MM.1S (cell line): ENCODE measurements around the gene PPARGC1A.

Source experiments
- DNase-seq: peaks from one replicate; pipeline ENCODE4 v3.0.0-alpha.2; 2015
- H2AFZ ChIP-seq: fragments of 300-600 bp; sonication (generic); 2 replicates; pipeline ENCODE4 v1.6.0; 2016; ENCODE audit warnings: antibody characterized with exemption, low read length
- H3F3A ChIP-seq: fragments of 300-600 bp; sonication (generic); 2 replicates; pipeline ENCODE4 v1.6.1; 2016; ENCODE audit warnings: mild to moderate bottlenecking, antibody characterized with exemption, low read length, moderate library complexity, mixed read lengths; ENCODE audit not compliant: insufficient read depth
- H3K27ac ChIP-seq: fragments of 300-600 bp; sonication (generic); 2 replicates; pipeline ENCODE4 v1.5.1; 2016; ENCODE audit warnings: mild to moderate bottlenecking, low read length
- H3K27me3 ChIP-seq: fragments of 300-600 bp; sonication (generic); replicated peaks from 2 replicates; pipeline ENCODE4 v1.6.0; 2016; ENCODE audit warnings: low read length; ENCODE audit not compliant: insufficient read depth
- H3K36me3 ChIP-seq: fragments of 300-600 bp; sonication (generic); replicated peaks from 2 replicates; pipeline ENCODE4 v1.6.1; 2016; ENCODE audit warnings: mild to moderate bottlenecking, low read length, mixed read lengths; ENCODE audit not compliant: insufficient read depth
- H3K4me1 ChIP-seq: fragments of 300-600 bp; sonication (generic); 2 replicates; pipeline ENCODE4 v1.6.1; 2016; ENCODE audit warnings: low read length, mixed read lengths
- H3K4me2 ChIP-seq: fragments of 300-600 bp; sonication (generic); 2 replicates; pipeline ENCODE4 v1.6.0; 2016; ENCODE audit warnings: low read depth, low read length
- H3K4me3 ChIP-seq: fragments of 300-600 bp; sonication (generic); 2 replicates; pipeline ENCODE4 v1.5.1; 2016; ENCODE audit warnings: low read length, mixed read lengths
- H3K79me2 ChIP-seq: fragments of 300-600 bp; sonication (generic); 2 replicates; pipeline ENCODE4 v1.6.1; 2016; ENCODE audit warnings: mixed run types, low read length, mixed read lengths
- H3K9ac ChIP-seq: fragments of 300-600 bp; sonication (generic); 2 replicates; pipeline ENCODE4 v1.6.1; 2016; ENCODE audit warnings: low read length, mixed read lengths
- H3K9me2 ChIP-seq: fragments of 300-600 bp; sonication (generic); replicated peaks from 2 replicates; pipeline ENCODE4 v1.6.1; 2016; ENCODE audit warnings: mild to moderate bottlenecking, low read length, mixed read lengths; ENCODE audit not compliant: insufficient read depth
- H3K9me3 ChIP-seq: fragments of 300-600 bp; sonication (generic); replicated peaks from 2 replicates; pipeline ENCODE4 v1.6.1; 2016; ENCODE audit warnings: mild to moderate bottlenecking, low read length, mixed read lengths; ENCODE audit not compliant: insufficient read depth
- H4K20me1 ChIP-seq: fragments of 300-600 bp; sonication (generic); 2 replicates; pipeline ENCODE4 v1.6.1; 2016; ENCODE audit warnings: mild to moderate bottlenecking, low read length, moderate library complexity, mixed read lengths; ENCODE audit not compliant: insufficient read depth
- CTCF ChIP-seq: fragments of 300-600 bp; sonication (generic); IDR thresholded peaks from 2 replicates; pipeline ENCODE4 v1.5.1; 2016; ENCODE audit warnings: antibody characterized with exemption, low read length, mixed read lengths
- EZH2 ChIP-seq: fragments of 300-600 bp; sonication (generic); optimal IDR thresholded peaks from 2 replicates; pipeline ENCODE3; 2017; ENCODE audit warnings: low read depth, mild to moderate bottlenecking, antibody characterized with exemption, low read length, mixed read lengths
- EZH2phosphoT487 ChIP-seq: fragments of 300-600 bp; sonication (generic); IDR thresholded peaks from 2 replicates; pipeline ENCODE4 v1.6.1; 2018; ENCODE audit warnings: antibody characterized with exemption, low read length

The PPARGC1A gene

GRCh38 chr4:23884261-23884660 lies 5.6 kb downstream of the PPARGC1A start:
- Histone ChIP-seq H3K4me3 (no peak overlapping the region), H3K9me2 (no peaks in the 10 kb centered on the region), H3K27me3 (no peaks in the 10 kb centered on the region), H3K9ac (no peak overlapping the region), H3F3A (no peaks in the 10 kb centered on the region), H4K20me1 (no peaks in the 10 kb centered on the region), H3K4me2 (no peak overlapping the region), H3K4me1 (peaks cover 17% of the 10 kb centered on the region), H3K27ac (no peak overlapping the region), H3K9me3 (no peaks in the 10 kb centered on the region), H3K79me2 (peaks cover 63% of the 10 kb centered on the region), H2AFZ (no peak overlapping the region), H3K36me3 (peaks cover 6% of the 10 kb centered on the region; the same call in 1 of the 2 replicates)
- no peak for DNase-seq
- no peak for TF ChIP-seq CTCF
- TF ChIP-seq EZH2: no peak
- no peak for TF ChIP-seq EZH2phosphoT487

GRCh38 chr4:23882976-23883531 lies 6.8 kb downstream of the PPARGC1A start:
- H3K27ac ChIP-seq: no peak overlapping the region

GRCh38 chr4:23881674-23882337 lies 8.0 kb downstream of the PPARGC1A start:
- Histone ChIP-seq H3K4me3 (no peak overlapping the region), H3F3A (no peaks in the 10 kb centered on the region), H3K9me2 (no peaks in the 10 kb centered on the region), H2AFZ (peak overlapping the region; percentile 5; the same call in 1 of the 2 replicates), H3K9ac (no peak overlapping the region), H3K4me2 (peak overlapping the region; percentile 33), H3K27ac (peak overlapping the region; percentile 17; the same call in 1 of the 2 replicates), H4K20me1 (no peaks in the 10 kb centered on the region), H3K9me3 (no peaks in the 10 kb centered on the region), H3K36me3 (peaks cover 6% of the 10 kb centered on the region; the same call in 1 of the 2 replicates), H3K4me1 (peaks cover 10% of the 10 kb centered on the region), H3K27me3 (no peaks in the 10 kb centered on the region), H3K79me2 (peaks cover 38% of the 10 kb centered on the region)
- TF ChIP-seq CTCF (peak; percentile 60), EZH2 (no peak)
- peak; percentile 71 for DNase-seq

More at GRCh38 chr4:23882976-23883531, 6.8 kb downstream of the PPARGC1A start:
- no peak overlapping the region for H3K4me3 ChIP-seq
- H4K20me1 ChIP-seq: no peaks in the 10 kb centered on the region
- H3F3A ChIP-seq: no peaks in the 10 kb centered on the region
- peaks cover 6% of the 10 kb centered on the region; the same call in 1 of the 2 replicates for H3K36me3 ChIP-seq
- TF ChIP-seq EZH2phosphoT487 (no peak), CTCF (no peak), EZH2 (no peak)
- no peak for DNase-seq
- H3K9me3 ChIP-seq: no peaks in the 10 kb centered on the region
- H3K4me1 ChIP-seq: peaks cover 13% of the 10 kb centered on the region
- no peak overlapping the region for H3K9ac ChIP-seq
- H3K4me2 ChIP-seq: no peak overlapping the region
- H3K27me3 ChIP-seq: no peaks in the 10 kb centered on the region
- H2AFZ ChIP-seq: no peak overlapping the region
- peaks cover 51% of the 10 kb centered on the region for H3K79me2 ChIP-seq
- no peaks in the 10 kb centered on the region for H3K9me2 ChIP-seq
